Measurements from ENCODE around the gene HMHB1. TPM values are rescaled to one million over a fixed set of nuclear protein-coding genes. Genes with fewer than 3 reads are reported as not detected.

Gene HMHB1
- total RNA-seq, 2 experiments from 2014 or later: not detected

DNA sequence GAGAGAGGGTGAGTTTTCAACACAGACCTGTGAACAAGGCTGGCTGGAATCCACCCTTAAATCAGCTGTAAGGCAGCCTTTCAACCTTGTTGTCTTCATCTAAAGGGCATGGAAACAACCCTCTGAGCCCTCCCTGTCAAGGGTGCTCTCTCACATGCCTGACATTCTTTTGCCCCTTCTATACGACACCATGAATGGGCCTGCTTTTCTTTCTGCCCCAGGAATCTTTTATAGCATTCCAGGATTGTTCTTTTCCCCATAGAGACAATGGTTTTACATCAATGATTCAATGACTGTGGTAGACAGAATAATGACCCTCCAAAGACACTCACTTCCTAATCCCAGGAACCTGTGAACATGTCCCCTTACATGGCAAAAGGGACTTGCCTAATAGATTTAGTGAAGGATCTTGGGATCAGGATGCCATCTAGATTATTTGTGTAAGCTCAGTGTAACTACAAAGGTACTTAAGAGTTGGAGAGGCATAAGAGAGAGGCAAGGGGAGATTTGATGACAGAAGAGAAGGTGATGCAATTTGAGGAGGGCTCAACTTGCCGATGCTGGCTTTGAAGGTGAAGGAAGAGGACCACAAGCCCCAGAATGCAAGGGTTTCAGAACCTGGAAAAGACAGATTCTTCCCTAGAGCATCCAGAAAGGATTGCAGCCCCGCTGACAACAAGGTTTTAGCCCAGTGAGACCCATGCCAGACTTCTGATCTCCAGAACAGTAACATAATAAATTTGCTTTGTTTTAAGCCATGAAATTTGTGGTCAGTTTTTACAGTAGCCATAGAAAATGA, 29.2 kb upstream of the HMHB1 start:
- no peaks in the 10 kb centered on the region for H3K36me3 ChIP-seq (ENCODE audit: insufficient read depth, low read length)
- H4K20me1 ChIP-seq (ENCODE audit: insufficient read depth, low read length): no peaks in the 10 kb centered on the region
- no peak overlapping the region for H3K4me2 ChIP-seq (ENCODE audit: low read length)
- no peaks in the 10 kb centered on the region for H3K9me3 ChIP-seq (ENCODE audit: low read length)
- ChIA-PET POLR2A (no interaction called here), CTCF (ENCODE audit: unreplicated experiment) (no interaction called here)
- no peak for TF ChIP-seq CTCF (conservative IDR thresholded peaks at IDR 0.05; ENCODE audit: low read length)
- no peak for TF ChIP-seq EZH2phosphoT487 (IDR thresholded peaks at IDR 0.05; ENCODE audit: borderline replicate concordance, low read depth, low read length)
- BruUV-seq (replicated peaks): no TSS peak
- no peak overlapping the region for H2AFZ ChIP-seq (ENCODE audit: low read length)
- H3K79me2 ChIP-seq (ENCODE audit: insufficient read depth, low read depth, low read length): no peaks in the 10 kb centered on the region
- no peaks in the 10 kb centered on the region for H3K9me2 ChIP-seq (ENCODE audit: insufficient read depth, low read length)
- no peak for DNase-seq (ENCODE audit: low spot score)
- no peak overlapping the region for H3K27ac ChIP-seq (ENCODE audit: low read depth, low read length, poor library complexity, severe bottlenecking)
- intact Hi-C loops (cut with micrococcal nuclease; ENCODE audit: unreplicated experiment): no loop called here
- H3K4me1 ChIP-seq (ENCODE audit: insufficient read depth, low read length, poor library complexity, severe bottlenecking): no peaks in the 10 kb centered on the region
- H3K4me3 ChIP-seq (ENCODE audit: low read depth, low read length, poor library complexity, severe bottlenecking): no peak overlapping the region

GRCh38 chr5:143788401-143788800, 23.6 kb upstream of the HMHB1 start:
- no peak overlapping the region for H2AFZ ChIP-seq (ENCODE audit: low read length)
- intact Hi-C loops (cut with micrococcal nuclease; ENCODE audit: unreplicated experiment): no loop called here
- H3K9me3 ChIP-seq (ENCODE audit: low read length): no peaks in the 10 kb centered on the region
- H3K4me3 ChIP-seq (ENCODE audit: low read depth, low read length, poor library complexity, severe bottlenecking): no peak overlapping the region
- H4K20me1 ChIP-seq (ENCODE audit: insufficient read depth, low read length): no peaks in the 10 kb centered on the region
- POLR2A ChIA-PET: interaction anchor here (1.2 kb wide), 1 partner anchor 14 kb away, joined by 3 read pairs; no protein-coding TSS in a partner anchor
- H3K4me2 ChIP-seq (ENCODE audit: low read length): no peak overlapping the region
- H3K4me1 ChIP-seq (ENCODE audit: insufficient read depth, low read length, poor library complexity, severe bottlenecking): no peaks in the 10 kb centered on the region
- no TSS peak for BruUV-seq (replicated peaks)
- DNase-seq (ENCODE audit: low spot score): no peak
- no peaks in the 10 kb centered on the region for H3K36me3 ChIP-seq (ENCODE audit: insufficient read depth, low read length)
- no peak overlapping the region for H3K27ac ChIP-seq (ENCODE audit: low read depth, low read length, poor library complexity, severe bottlenecking)
- CTCF ChIA-PET (ENCODE audit: unreplicated experiment): no interaction called here
- no peaks in the 10 kb centered on the region for H3K9me2 ChIP-seq (ENCODE audit: insufficient read depth, low read length)
- H3K79me2 ChIP-seq (ENCODE audit: insufficient read depth, low read depth, low read length): no peaks in the 10 kb centered on the region
- TF ChIP-seq EZH2phosphoT487 (IDR thresholded peaks at IDR 0.05; ENCODE audit: borderline replicate concordance, low read depth, low read length) (no peak), CTCF (conservative IDR thresholded peaks at IDR 0.05; ENCODE audit: low read length) (no peak)

DNA sequence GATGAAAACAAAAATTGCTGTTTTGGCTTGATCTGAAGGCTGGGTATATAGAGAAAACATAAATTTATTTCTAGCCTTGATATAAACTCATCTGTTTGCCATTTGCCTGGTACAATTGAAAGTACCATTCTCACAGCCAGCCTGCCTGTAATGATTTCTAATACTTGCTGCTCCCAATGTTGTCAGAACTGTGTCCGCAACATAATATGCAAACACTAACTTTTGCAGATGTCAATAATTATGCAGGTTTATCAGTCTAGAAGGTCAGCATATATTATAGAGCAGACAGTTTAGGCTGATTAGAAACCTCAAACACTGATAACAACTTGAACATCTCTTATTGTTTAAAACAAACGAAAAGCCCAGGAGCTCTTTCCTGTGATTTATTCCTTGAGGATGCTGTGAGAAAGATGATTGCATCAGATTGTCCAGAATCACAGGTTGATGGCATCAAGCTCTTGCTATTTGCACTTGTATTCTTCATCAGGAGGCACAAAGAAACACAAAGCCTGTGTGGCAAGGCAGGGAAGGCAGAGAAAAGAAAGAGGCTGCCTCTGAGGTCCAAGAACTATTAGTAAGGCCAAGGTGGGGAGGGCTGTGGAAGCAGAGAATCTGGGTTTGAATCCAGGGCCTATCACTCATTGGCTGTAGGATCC, 21.4 kb upstream of the HMHB1 start:
- Histone ChIP-seq H3K4me1 (ENCODE audit: insufficient read depth, low read length, poor library complexity, severe bottlenecking) (no peaks in the 10 kb centered on the region), H3K4me2 (ENCODE audit: low read length) (no peak overlapping the region), H3K36me3 (ENCODE audit: insufficient read depth, low read length) (no peaks in the 10 kb centered on the region), H3K4me3 (ENCODE audit: low read depth, low read length, poor library complexity, severe bottlenecking) (no peak overlapping the region), H4K20me1 (ENCODE audit: insufficient read depth, low read length) (no peaks in the 10 kb centered on the region), H2AFZ (ENCODE audit: low read length) (no peak overlapping the region), H3K9me2 (ENCODE audit: insufficient read depth, low read length) (no peaks in the 10 kb centered on the region), H3K27ac (ENCODE audit: low read depth, low read length, poor library complexity, severe bottlenecking) (no peak overlapping the region), H3K79me2 (ENCODE audit: insufficient read depth, low read depth, low read length) (no peaks in the 10 kb centered on the region), H3K9me3 (ENCODE audit: low read length) (no peaks in the 10 kb centered on the region)
- no TSS peak for BruUV-seq (replicated peaks)
- ChIA-PET POLR2A (interaction anchor here (1.1 kb wide), 1 partner anchor 9 kb away, joined by 3 read pairs; no protein-coding TSS in a partner anchor), CTCF (ENCODE audit: unreplicated experiment) (no interaction called here)
- TF ChIP-seq EZH2phosphoT487 (IDR thresholded peaks at IDR 0.05; ENCODE audit: borderline replicate concordance, low read depth, low read length) (no peak), CTCF (conservative IDR thresholded peaks at IDR 0.05; ENCODE audit: low read length) (no peak)
- DNase-seq (ENCODE audit: low spot score): no peak
- intact Hi-C loops (cut with micrococcal nuclease; ENCODE audit: unreplicated experiment): no loop called here

Measured in OCI-LY7 (cell line).